GM10266 (cell line): Measurements from ENCODE around the gene LSM2.

ENCODE experiments used
- DNase-seq: peaks from one replicate; pipeline ENCODE4 v3.0.0; 2012; ENCODE audit errors: extremely low spot score
- TF ChIP-seq, protein P1 (sequence below): IDR thresholded peaks from 2 replicates; pipeline ENCODE4 v1.5.1; 2012; ENCODE audit warnings: mild to moderate bottlenecking, low read depth; ENCODE audit not compliant: control insufficient read depth, insufficient read depth; ENCODE audit errors: missing control alignments

Gene LSM2

DNA sequence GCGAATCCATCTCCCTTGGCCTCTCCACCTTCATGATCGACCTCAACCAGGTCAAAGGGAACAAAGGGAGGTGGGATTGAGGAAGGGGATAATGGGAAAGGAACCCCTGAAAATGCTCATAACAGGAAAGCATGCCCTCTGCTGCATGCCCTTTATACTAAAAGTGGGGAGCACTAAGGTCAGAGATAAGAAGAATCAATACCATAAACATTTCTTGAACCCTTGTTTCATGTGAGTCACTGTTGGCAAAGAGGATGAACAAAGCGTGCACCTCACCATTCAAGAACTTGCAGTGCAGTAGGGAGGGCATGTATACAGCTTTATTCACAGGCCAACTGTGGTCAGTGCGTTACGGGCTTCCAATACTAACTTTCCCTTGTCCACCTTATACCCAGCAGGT, 46.0 kb downstream of the LSM2 start:
- TF ChIP-seq, protein P1, sequence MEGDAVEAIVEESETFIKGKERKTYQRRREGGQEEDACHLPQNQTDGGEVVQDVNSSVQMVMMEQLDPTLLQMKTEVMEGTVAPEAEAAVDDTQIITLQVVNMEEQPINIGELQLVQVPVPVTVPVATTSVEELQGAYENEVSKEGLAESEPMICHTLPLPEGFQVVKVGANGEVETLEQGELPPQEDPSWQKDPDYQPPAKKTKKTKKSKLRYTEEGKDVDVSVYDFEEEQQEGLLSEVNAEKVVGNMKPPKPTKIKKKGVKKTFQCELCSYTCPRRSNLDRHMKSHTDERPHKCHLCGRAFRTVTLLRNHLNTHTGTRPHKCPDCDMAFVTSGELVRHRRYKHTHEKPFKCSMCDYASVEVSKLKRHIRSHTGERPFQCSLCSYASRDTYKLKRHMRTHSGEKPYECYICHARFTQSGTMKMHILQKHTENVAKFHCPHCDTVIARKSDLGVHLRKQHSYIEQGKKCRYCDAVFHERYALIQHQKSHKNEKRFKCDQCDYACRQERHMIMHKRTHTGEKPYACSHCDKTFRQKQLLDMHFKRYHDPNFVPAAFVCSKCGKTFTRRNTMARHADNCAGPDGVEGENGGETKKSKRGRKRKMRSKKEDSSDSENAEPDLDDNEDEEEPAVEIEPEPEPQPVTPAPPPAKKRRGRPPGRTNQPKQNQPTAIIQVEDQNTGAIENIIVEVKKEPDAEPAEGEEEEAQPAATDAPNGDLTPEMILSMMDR, result no peak
- DNase-seq, result no peak

DNA sequence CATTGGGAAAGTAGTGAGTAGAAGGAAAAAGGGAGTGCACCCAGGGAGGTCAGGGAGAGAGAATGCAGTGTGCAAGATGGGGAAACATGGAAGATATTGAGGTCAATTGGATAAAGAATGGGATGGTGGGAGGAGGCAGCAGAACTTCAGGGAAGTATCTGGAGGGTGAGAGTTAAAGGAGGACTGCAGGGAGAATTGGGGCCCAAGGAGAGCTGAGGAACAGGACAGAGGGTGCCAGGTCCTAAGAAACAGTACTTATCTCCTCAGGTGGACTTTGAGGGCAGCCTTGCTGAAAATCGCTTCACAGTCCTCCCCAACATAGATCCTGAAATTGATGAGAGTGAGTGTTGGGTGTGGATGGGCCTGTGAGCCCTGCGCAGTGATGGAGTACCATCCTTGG, 48.5 kb downstream of the LSM2 start:
- TF ChIP-seq, protein P1, result no peak

DNA sequence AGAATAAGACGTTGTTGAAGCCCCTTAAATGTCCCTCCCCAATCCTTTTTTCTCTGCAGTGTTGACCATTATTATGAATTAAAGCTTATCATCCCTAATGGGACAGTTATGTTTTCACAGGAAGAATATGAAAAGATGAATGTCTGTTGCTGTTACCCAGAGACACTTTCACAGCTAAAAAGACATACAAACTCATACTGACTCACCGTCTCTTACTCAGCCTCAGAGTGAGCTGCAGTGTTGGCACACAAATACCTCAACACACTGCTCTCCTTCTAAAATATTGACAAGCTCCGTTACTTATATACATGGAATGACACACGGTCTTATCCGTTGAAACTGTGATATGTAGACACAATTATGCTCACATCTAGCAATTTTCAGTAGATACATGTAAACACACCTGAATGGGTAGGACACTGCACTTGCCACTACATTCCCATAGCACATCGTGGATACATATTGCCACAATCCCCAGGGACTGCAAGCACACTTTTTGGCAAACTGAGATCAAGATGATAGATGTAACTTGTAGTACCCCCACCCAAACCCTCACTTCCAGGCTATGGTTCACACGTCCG, 53.9 kb downstream of the LSM2 start:
- no peak for DNase-seq
- TF ChIP-seq, protein P1, result no peak

More for the DNA sequence above, 48.5 kb downstream of the LSM2 start:
- DNase-seq, result no peak

DNA sequence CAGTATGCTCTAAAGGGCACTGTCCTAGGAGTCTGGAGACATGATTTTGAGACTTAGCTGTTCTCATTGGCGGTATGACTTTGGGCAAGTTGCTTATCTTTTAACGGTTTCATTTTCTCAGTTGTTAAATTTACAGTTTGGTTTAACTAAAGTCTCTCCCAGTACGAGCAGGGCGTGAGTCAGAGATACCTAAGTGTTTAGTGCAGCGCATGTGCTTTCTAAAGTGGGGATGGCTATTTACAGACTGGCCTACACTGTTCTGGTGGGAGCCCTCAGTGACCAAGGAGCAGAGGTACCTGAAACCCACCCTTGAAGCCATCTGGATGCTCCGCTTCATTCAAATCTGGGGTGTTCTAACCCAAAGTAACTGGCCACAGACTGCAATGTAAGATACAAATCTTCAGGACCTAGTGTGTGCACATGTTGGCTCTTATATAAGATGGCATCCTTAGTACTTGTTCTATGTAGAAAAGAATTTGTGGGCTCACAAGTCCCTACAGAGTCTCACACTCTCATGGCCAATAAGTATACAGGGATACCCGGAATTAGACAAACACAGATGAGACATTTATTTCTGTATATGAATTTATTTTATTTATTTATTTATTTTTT, 56.2 kb downstream of the LSM2 start:
- no peak for DNase-seq
- TF ChIP-seq, protein P1, result no peak

DNA sequence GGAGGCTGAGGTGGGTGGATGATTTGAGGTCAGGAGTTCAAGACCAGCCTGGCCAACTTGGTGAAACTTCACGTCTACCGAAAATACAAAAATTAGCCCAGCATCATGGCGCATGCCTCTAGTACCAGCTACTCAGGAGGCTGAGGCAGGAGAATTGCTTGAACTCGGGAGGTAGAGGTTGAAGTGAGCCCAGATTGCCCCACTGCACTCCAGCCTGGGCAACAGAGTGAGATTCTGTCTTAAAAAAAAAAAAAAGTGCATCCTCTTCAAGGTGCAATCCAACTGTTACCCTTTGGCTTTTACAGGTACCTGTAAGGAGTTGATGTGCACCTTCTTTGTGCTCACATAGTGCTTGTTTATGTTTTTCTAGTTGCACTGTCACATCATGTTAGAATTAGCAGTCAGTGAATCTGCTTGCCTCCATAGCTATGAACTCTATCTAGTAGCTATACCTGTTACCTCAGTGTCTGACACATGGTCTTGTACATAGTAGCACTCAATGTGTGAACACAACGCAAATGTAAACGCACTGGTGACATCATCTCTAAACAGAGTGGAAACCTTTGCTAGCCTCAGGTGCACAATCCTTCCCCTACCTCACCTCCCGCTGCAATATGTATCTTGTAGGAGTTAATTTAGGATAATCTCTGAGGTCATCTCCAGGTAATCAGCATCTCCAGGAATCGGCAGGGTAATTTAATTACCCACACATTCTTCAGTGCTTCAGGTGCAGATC, 57.3 kb downstream of the LSM2 start:
- TF ChIP-seq, protein P1, result no peak
- DNase-seq, result no peak
